Body of pancreas (tissue), 4 donors: ENCODE measurements around the gene BANK1.

Experiments
- CTCF ChIP-seq, 7 experiments: fragments of 450-650 bp in 4 of 7; fragments of 200-600 bp in 3 of 7; sonication (generic) in 3 of 7; IDR thresholded peaks; one replicate each; pipeline ENCODE4 v1.5.1; 2016 to 2019; ENCODE audit warnings: antibody characterized with exemption in 7 of 7
- POLR2A ChIP-seq, 3 donors: fragments of 450-650 bp; IDR thresholded peaks; one replicate each; pipeline ENCODE4 v1.6.1; 2016; ENCODE audit warnings: antibody characterized with exemption in 3 of 3, mild to moderate bottlenecking in 2 of 3

GRCh38 chr4:101969965-101970364, 179.4 kb downstream of the BANK1 start:
- TF ChIP-seq CTCF (IDR thresholded peaks at IDR 0.05) (no peak), POLR2A (IDR thresholded peaks at IDR 0.05) (no peak)
